ENCODE results near the gene ATP9B. TPM values are rescaled to one million over a fixed set of nuclear protein-coding genes. Genes with fewer than 3 reads are reported as not detected.

Gene ATP9B
- total RNA-seq, 1 experiment from 2014 or later = 17.8 TPM

GRCh38 chr18:79416677-79417052 is 347.5 kb downstream of the ATP9B start (continued):
- TF ChIP-seq POLR2AphosphoS5 (IDR thresholded peaks at IDR 0.05; ENCODE audit: low read depth, low read length) (no peak), CBX3 (IDR thresholded peaks at IDR 0.05; ENCODE audit: low read depth) (no peak), ZFX (IDR thresholded peaks at IDR 0.05) (no peak), FOSL1 (IDR thresholded peaks at IDR 0.05; ENCODE audit: low read depth) (no peak)

- POLR2A ChIA-PET = no interaction called here
- RAD21 ChIA-PET (ENCODE audit: low non-redundant PET in 1 of 2, low total read pairs in 2 of 2, uncharacterized antibody in 2 of 2, unreplicated experiment in 2 of 2) = no interaction called here
Measured at GRCh38 chr18:79418236-79418635, 349.0 kb downstream of the ATP9B start.

More at GRCh38 chr18:79418236-79418635, 349.0 kb downstream of the ATP9B start:
- intact Hi-C loops (cut with micrococcal nuclease) = no loop called here
- no peak for ATAC-seq
- Histone ChIP-seq H3K9ac (ENCODE audit: low read length) (no peak overlapping the region), H4K20me1 (ENCODE audit: insufficient read depth) (no peaks in the 10 kb centered on the region), H3K9me2 (ENCODE audit: insufficient read depth) (no peaks in the 10 kb centered on the region), H3K4me2 (ENCODE audit: low read length) (no peak overlapping the region), H3K4me3 (replicated peaks in 1 of 2; ENCODE audit: low read depth in 1 of 2, low read length in 2 of 2) (no peak overlapping the region), H2AFZ (ENCODE audit: low read depth, low read length, poor library complexity, severe bottlenecking) (no peak overlapping the region), H3K4me1 (ENCODE audit: control insufficient read depth in 1 of 2, insufficient read depth in 2 of 2, low read length in 2 of 2) (no peaks in the 10 kb centered on the region), H3K79me2 (ENCODE audit: insufficient read depth, low read length) (peaks cover 11% of the 10 kb centered on the region; the same call in 1 of the 2 replicates), H3K27me3 (ENCODE audit: insufficient read depth, low read length) (no peaks in the 10 kb centered on the region), H3K36me3 (ENCODE audit: control insufficient read depth in 1 of 2, insufficient read depth in 2 of 2, low read length in 2 of 2) (no peaks in the 10 kb centered on the region; a peak in 1 of 4 replicates), H3K9me3 (ENCODE audit: control insufficient read depth in 1 of 2, insufficient read depth in 1 of 2, low read depth in 1 of 2, low read length in 2 of 2) (no peaks in the 10 kb centered on the region), H3K27ac (ENCODE audit: low read depth, low read length) (no peak overlapping the region)
- BruUV-seq (replicated peaks) = no TSS peak
- CTCF ChIA-PET = no interaction called here
- DNase-seq (ENCODE audit: low read depth, low spot score) = no peak
- no peak for TF ChIP-seq CEBPB (IDR thresholded peaks at IDR 0.05; ENCODE audit: low read depth)
- no peak for TF ChIP-seq YY1 (IDR thresholded peaks at IDR 0.05; ENCODE audit: extremely low read depth, insufficient replicate concordance, low read depth, low read length)
- no peak for TF ChIP-seq ZBTB33 (IDR thresholded peaks at IDR 0.05; ENCODE audit: extremely low read depth, insufficient replicate concordance, low read length)
- no peak for TF ChIP-seq POLR2AphosphoS5 (IDR thresholded peaks at IDR 0.05; ENCODE audit: low read depth, low read length)
- no peak for TF ChIP-seq TCF7L2 (IDR thresholded peaks at IDR 0.05; ENCODE audit: borderline replicate concordance, extremely low read depth, insufficient read depth, insufficient read length)
- TF ChIP-seq EZH2phosphoT487 (IDR thresholded peaks at IDR 0.05; ENCODE audit: borderline replicate concordance) = no peak

All from HCT116 (cell line).